Stimulated activated CD8-positive, alpha-beta memory T cell treated with anti-CD3 and anti-CD28 coated beads, Interleukin-12 subunit alpha, Interleukin-12 subunit beta, amount 100 ng/mL, for 24 hours (primary cell): ENCODE results near the gene SAMD4B.

ENCODE experiments used
- DNase-seq: peaks from one replicate; pipeline ENCODE4 v3.0.0-alpha.2; 2020; ENCODE audit errors: extremely low read depth

The SAMD4B gene

GRCh38 chr19:39425744-39426143 lies 83.5 kb downstream of the SAMD4B start:
- DNase-seq = no peak

GRCh38 chr19:39426170-39426569 lies 83.9 kb downstream of the SAMD4B start:
- DNase-seq = no peak

- DNase-seq = no peak
Observed at GRCh38 chr19:39427707-39428106, 85.5 kb downstream of the SAMD4B start.

- no peak for DNase-seq
Observed at GRCh38 chr19:39428283-39429112, 86.3 kb downstream of the SAMD4B start.

- DNase-seq = no peak
Observed at GRCh38 chr19:39430675-39431593, 88.7 kb downstream of the SAMD4B start.

- no peak for DNase-seq
Observed at GRCh38 chr19:39432677-39433025, 90.4 kb downstream of the SAMD4B start.

GRCh38 chr19:39433480-39434079 lies 91.4 kb downstream of the SAMD4B start:
- DNase-seq = no peak

- no peak for DNase-seq
Observed at GRCh38 chr19:39434123-39435076, 92.2 kb downstream of the SAMD4B start.
